Vagina (tissue), 2 donors: ENCODE measurements around the gene ANKLE1. TPM values are rescaled to one million over a fixed set of nuclear protein-coding genes. Genes with fewer than 3 reads are reported as not detected.

Experiments used
- DNase-seq, 2 donors: peaks; one replicate each; pipeline ENCODE4 v3.0.0-alpha.2; 2017; ENCODE audit errors: extremely low spot score in 2 of 2
- H3K27ac ChIP-seq: fragments of 200-600 bp; sonication (generic); one replicate; pipeline ENCODE4 v1.5.1; 2019
- H3K27me3 ChIP-seq: fragments of 200-600 bp; sonication (generic); one replicate; pipeline ENCODE4 v1.5.1; 2019
- H3K36me3 ChIP-seq, 2 donors: fragments of 200-600 bp; sonication (generic); one replicate each; pipeline ENCODE4 v1.5.1; 2017 to 2019
- H3K4me1 ChIP-seq: fragments of 200-600 bp; sonication (generic); one replicate; pipeline ENCODE4 v1.5.1; 2019
- H3K4me3 ChIP-seq, 2 donors: fragments of 200-600 bp; sonication (generic); 1 replicate in 1 of 2; 2 replicates in 1 of 2; pipeline ENCODE4 v1.5.1; 2016 to 2019
- H3K9me3 ChIP-seq: fragments of 200-600 bp; sonication (generic); one replicate; pipeline ENCODE4 v1.5.1; 2019
- CTCF ChIP-seq, 3 experiments: fragments of 450-650 bp in 2 of 3; fragments of 200-600 bp in 1 of 3; sonication (generic) in 1 of 3; IDR thresholded peaks; one replicate each; pipeline ENCODE4 v1.5.1; 2017 to 2019; ENCODE audit warnings: antibody characterized with exemption in 3 of 3, mild to moderate bottlenecking in 2 of 3, moderate library complexity in 2 of 3
- POLR2A ChIP-seq, 2 donors: fragments of 450-650 bp; IDR thresholded peaks; one replicate each; pipeline ENCODE4 v1.6.1; 2017; ENCODE audit warnings: antibody characterized with exemption in 2 of 2, mild to moderate bottlenecking in 2 of 2, moderate library complexity in 2 of 2
- POLR2AphosphoS5 ChIP-seq, 2 donors: sonication (generic); formaldehyde crosslinking; IDR thresholded peaks; one replicate each; pipeline ENCODE4 v1.9.0; 2017; ENCODE audit warnings: antibody characterized with exemption in 2 of 2, mild to moderate bottlenecking in 2 of 2, low read depth in 1 of 2; ENCODE audit not compliant: insufficient read depth in 1 of 2
- intact Hi-C: fragments of 100-400 bp; cut with DNase I; formaldehyde crosslinking; loops from one replicate; pipeline ENCODE4 v1.15.1; 2023
- total RNA-seq: library from RNA; depleted of rRNA; stranded (reverse); fragments of >200 nt; gene quantifications from one replicate; pipeline ENCODE4 v1.2.3, GENCODE V29; 2016

The ANKLE1 gene
- total RNA-seq, 1 donor from 2014 or later = 2.9 TPM

GRCh38 chr19:17296273-17296672 is 14.6 kb downstream of the ANKLE1 start:
- no peak overlapping the region for H3K4me3 ChIP-seq
- H3K4me1 ChIP-seq = peaks cover 9% of the 10 kb centered on the region
- H3K9me3 ChIP-seq = no peaks in the 10 kb centered on the region
- no peaks in the 10 kb centered on the region for H3K27me3 ChIP-seq
- peaks cover 0 to 7% of the 10 kb centered on the region in 2 donors for H3K36me3 ChIP-seq
- intact Hi-C loops = no loop called here
- no peak overlapping the region for H3K27ac ChIP-seq
- no peak for DNase-seq
- TF ChIP-seq POLR2A (IDR thresholded peaks at IDR 0.05) (no peak), POLR2AphosphoS5 (IDR thresholded peaks at IDR 0.05; ENCODE audit: insufficient read depth in 1 of 2, low read depth in 1 of 2) (no peak), CTCF (IDR thresholded peaks at IDR 0.05) (no peak)

- Histone ChIP-seq H3K36me3 (peaks cover 0 to 7% of the 10 kb centered on the region in 2 donors), H3K4me3 (no peak overlapping the region), H3K9me3 (no peaks in the 10 kb centered on the region), H3K27ac (no peak overlapping the region), H3K27me3 (no peaks in the 10 kb centered on the region), H3K4me1 (peaks cover 6% of the 10 kb centered on the region)
- intact Hi-C loops = no loop called here
- TF ChIP-seq POLR2AphosphoS5 (IDR thresholded peaks at IDR 0.05; ENCODE audit: insufficient read depth in 1 of 2, low read depth in 1 of 2) (no peak), POLR2A (IDR thresholded peaks at IDR 0.05) (no peak), CTCF (IDR thresholded peaks at IDR 0.05) (no peak)
- no peak for DNase-seq
Observed at GRCh38 chr19:17296976-17297375, 15.3 kb downstream of the ANKLE1 start.

GRCh38 chr19:17300992-17301619 is 19.4 kb downstream of the ANKLE1 start:
- H3K4me3 ChIP-seq = no peak overlapping the region
- H3K27ac ChIP-seq = no peak overlapping the region
- DNase-seq = no peak
- TF ChIP-seq POLR2A (IDR thresholded peaks at IDR 0.05) (no peak), CTCF (IDR thresholded peaks at IDR 0.05) (no peak), POLR2AphosphoS5 (IDR thresholded peaks at IDR 0.05; ENCODE audit: insufficient read depth in 1 of 2, low read depth in 1 of 2) (no peak)
- peaks cover 0 to 7% of the 10 kb centered on the region in 2 donors for H3K36me3 ChIP-seq
- H3K4me1 ChIP-seq = peaks cover 33% of the 10 kb centered on the region
- intact Hi-C loops = no loop called here
- H3K27me3 ChIP-seq = no peaks in the 10 kb centered on the region
- H3K9me3 ChIP-seq = no peaks in the 10 kb centered on the region

- Histone ChIP-seq H3K36me3 (peaks cover 0 to 7% of the 10 kb centered on the region in 2 donors), H3K27ac (peak overlapping the region; percentile 92), H3K27me3 (no peaks in the 10 kb centered on the region), H3K4me3 (peak overlapping the region; percentile 60 to 89), H3K4me1 (peaks cover 48% of the 10 kb centered on the region), H3K9me3 (no peaks in the 10 kb centered on the region)
- no peak for DNase-seq
- no peak for TF ChIP-seq CTCF (IDR thresholded peaks at IDR 0.05)
- intact Hi-C loops = no loop called here
Observed at GRCh38 chr19:17302391-17303166, 20.9 kb downstream of the ANKLE1 start.
